GM12873 (cell line): ENCODE results near the gene CCDC187.

ENCODE experiments used
- TF ChIP-seq, protein P1 (sequence below): IDR thresholded peaks from 2 replicates; pipeline ENCODE4 v1.5.1; 2012; ENCODE audit warnings: low read depth, mild to moderate bottlenecking, moderate library complexity, low read length, control low read depth; ENCODE audit not compliant: insufficient read depth; ENCODE audit errors: missing control alignments

CCDC187 gene

DNA sequence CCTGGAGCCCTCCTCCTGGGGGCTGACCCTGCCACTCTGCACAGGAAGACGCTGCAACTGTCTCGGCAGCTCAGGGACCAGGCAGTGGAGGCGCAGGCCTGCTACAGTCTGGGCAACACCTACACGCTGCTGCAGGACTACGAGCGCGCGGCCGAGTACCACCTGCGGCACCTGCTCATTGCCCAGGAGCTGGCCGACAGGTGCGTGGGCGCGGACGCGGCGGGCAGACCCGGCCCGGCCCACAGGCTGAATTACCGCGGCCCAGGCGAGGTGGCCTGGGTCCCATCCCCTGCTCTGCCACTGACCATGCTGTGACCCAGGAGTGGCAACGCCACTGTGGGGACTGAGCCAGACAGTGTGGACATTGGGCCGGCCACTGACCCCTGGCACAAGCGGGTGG lies 34.6 kb upstream of the CCDC187 start:
- TF ChIP-seq, protein P1, sequence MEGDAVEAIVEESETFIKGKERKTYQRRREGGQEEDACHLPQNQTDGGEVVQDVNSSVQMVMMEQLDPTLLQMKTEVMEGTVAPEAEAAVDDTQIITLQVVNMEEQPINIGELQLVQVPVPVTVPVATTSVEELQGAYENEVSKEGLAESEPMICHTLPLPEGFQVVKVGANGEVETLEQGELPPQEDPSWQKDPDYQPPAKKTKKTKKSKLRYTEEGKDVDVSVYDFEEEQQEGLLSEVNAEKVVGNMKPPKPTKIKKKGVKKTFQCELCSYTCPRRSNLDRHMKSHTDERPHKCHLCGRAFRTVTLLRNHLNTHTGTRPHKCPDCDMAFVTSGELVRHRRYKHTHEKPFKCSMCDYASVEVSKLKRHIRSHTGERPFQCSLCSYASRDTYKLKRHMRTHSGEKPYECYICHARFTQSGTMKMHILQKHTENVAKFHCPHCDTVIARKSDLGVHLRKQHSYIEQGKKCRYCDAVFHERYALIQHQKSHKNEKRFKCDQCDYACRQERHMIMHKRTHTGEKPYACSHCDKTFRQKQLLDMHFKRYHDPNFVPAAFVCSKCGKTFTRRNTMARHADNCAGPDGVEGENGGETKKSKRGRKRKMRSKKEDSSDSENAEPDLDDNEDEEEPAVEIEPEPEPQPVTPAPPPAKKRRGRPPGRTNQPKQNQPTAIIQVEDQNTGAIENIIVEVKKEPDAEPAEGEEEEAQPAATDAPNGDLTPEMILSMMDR = no peak

DNA sequence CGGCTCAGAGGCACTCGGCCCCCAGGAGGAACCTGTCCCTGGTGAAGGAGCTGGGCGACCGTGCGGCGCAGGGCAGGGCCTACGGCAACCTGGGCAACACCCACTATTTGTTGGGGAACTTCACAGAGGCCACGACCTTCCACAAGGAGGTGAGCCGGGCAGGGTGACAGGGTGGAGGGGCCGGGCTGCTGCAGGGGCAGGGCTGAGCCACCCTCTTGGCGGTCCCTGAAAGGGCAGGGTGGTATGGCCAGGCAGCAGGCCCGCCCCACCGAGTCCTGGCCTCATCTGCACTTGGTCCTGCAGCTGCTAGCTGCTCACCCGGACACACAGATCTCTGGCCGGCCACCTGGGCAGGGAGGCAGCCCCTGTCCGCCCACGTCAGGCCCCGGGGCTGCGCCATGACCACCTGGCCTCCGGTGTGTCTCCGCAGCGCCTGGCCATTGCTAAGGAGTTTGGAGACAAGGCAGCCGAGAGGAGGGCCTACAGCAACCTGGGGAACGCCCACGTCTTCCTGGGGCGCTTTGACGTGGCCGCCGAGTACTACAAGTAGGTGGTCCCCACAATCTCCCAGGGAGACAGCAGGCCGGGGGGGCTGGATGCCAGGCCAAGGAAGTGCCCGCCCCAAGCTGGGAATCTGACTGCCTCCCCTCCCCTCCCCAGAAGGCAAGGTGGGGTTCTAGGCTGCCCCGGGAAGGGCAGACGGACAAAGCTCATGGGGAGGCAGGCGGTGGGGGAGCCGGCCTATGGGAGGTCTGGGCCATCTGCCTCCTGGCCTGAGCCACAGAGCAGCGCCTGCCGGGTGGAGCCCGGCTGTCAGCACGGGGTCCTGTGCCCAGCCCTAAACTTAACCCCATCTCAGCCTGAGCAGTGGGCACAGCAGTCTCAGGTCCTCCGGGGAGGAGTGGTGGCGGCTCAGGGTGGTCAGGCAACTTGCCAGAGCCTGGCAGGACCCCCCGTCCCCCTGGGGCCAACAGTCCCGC lies 33.8 kb upstream of the CCDC187 start:
- TF ChIP-seq, protein P1 = no peak

DNA sequence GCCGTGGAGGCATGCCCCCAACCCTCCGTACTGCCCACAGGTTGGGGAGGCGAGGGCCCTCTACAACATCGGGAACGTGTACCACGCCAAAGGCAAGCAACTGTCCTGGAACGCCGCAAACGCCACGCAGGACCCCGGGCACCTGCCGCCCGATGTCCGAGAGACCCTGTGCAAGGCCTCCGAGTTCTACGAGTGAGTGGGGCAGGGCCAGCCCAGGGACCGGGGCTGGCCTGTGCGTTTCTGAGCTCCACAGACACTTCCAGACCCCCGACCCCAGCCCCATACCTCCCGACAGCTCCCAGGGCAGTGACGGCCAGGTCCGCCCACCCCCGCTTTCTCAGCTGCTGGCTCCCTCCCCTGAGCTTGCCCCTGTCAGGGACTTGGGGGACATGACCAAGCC lies 33.0 kb upstream of the CCDC187 start:
- TF ChIP-seq, protein P1 = no peak

- TF ChIP-seq, protein P1 = no peak
Observed at GRCh38 chr9:136336156-136336870, 32.4 kb upstream of the CCDC187 start.

DNA sequence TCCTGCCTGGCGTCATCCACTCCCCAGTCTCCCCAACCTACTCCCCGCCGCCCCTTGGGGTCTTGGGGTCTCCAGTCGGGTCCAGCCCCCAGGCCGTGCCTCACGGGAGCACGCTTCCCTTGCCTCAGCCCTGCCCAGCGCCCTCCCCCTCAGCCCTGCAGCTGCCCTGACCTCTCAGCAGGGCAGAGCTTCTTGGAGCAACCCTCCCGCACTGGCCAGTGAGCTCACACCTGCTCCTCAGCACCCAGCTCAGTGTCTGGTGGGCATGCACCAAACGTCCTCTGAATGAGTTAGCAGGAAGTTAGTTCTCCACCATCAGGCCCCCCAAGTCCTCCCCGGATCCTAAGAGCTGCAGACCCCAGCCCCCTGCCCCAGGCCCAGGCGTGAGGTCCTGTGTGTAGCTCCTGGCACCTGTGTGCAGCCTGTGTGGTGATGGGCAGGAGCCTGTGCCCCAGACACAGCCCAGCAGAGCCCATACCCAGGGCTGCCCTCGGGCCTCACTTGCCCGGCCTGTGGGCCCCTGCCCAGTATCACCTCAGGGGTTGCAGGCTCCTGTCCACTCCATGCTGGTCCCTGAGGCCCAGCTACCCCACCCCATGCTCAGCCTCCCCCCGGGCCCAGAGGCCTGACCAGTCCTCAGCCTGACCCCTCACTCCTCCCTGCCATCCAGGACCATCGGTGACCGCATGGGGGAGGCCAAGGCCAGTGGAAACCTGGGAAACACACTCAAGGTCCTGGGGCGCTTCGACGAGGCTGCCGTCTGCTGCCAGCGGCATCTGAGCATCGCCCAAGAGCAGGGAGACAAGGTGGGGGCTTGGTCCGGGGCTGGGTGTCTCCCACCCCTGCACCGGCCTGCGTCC lies 31.6 kb upstream of the CCDC187 start:
- TF ChIP-seq, protein P1 = no peak

DNA sequence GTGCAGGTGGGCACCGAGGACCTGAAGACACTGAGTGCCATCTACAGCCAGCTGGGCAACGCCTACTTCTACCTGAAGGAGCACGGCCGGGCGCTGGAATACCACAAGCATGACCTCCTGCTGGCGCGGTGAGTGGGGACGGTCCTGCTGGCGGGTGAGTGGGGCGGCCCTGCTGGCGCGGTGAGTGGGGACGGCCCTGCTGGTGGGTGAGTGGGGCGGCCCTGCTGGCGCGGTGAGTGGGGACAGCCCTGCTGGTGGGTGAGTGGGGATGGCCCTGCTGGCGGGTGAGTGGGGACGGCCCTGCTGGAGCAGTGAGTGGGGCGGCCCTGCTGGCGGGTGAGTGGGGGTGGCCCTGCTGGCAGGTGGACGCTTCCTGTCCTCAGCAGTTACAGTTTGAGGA lies 30.6 kb upstream of the CCDC187 start:
- TF ChIP-seq, protein P1 = no peak
